Measurements from ENCODE around the gene SPPL3.

Gene SPPL3

GRCh38 chr12:120854804-120855203, 49.4 kb downstream of the SPPL3 start:
- no peak for TF ChIP-seq REST (IDR thresholded peaks at IDR 0.05; ENCODE audit: insufficient read depth in 1 of 2, low read depth in 2 of 2, low read length in 2 of 2)
- no peak for TF ChIP-seq FOXP2 (optimal IDR thresholded peaks at IDR 0.05; ENCODE audit: borderline replicate concordance, extremely low read depth, extremely low read length, insufficient read depth)
- no peak for TF ChIP-seq TAF1 (IDR thresholded peaks at IDR 0.05; ENCODE audit: borderline replicate concordance, insufficient read depth, low read length)
- TF ChIP-seq POLR2AphosphoS5 (IDR thresholded peaks at IDR 0.05; ENCODE audit: low read depth, low read length), result no peak
- TF ChIP-seq SIN3A (IDR thresholded peaks at IDR 0.05; ENCODE audit: borderline replicate concordance, insufficient read depth, low read length), result no peak

GRCh38 chr12:120853188-120853587, 51.0 kb downstream of the SPPL3 start:
- TF ChIP-seq SIN3A (IDR thresholded peaks at IDR 0.05; ENCODE audit: borderline replicate concordance, insufficient read depth, low read length) (no peak), FOXP2 (optimal IDR thresholded peaks at IDR 0.05; ENCODE audit: borderline replicate concordance, extremely low read depth, extremely low read length, insufficient read depth) (no peak), REST (IDR thresholded peaks at IDR 0.05; ENCODE audit: insufficient read depth in 1 of 2, low read depth in 2 of 2, low read length in 2 of 2) (no peak), POLR2AphosphoS5 (IDR thresholded peaks at IDR 0.05; ENCODE audit: low read depth, low read length) (no peak), TAF1 (IDR thresholded peaks at IDR 0.05; ENCODE audit: borderline replicate concordance, insufficient read depth, low read length) (no peak)

- no peak for TF ChIP-seq TAF1 (IDR thresholded peaks at IDR 0.05; ENCODE audit: borderline replicate concordance, insufficient read depth, low read length)
- no peak for TF ChIP-seq FOXP2 (optimal IDR thresholded peaks at IDR 0.05; ENCODE audit: borderline replicate concordance, extremely low read depth, extremely low read length, insufficient read depth)
- TF ChIP-seq REST (IDR thresholded peaks at IDR 0.05; ENCODE audit: insufficient read depth in 1 of 2, low read depth in 2 of 2, low read length in 2 of 2), result no peak
Observed at GRCh38 chr12:120851944-120852343, 52.2 kb downstream of the SPPL3 start.

- no peak for TF ChIP-seq REST (IDR thresholded peaks at IDR 0.05; ENCODE audit: insufficient read depth in 1 of 2, low read depth in 2 of 2, low read length in 2 of 2)
Observed at GRCh38 chr12:120851444-120851843, 52.7 kb downstream of the SPPL3 start.

GRCh38 chr12:120849765-120850164, 54.4 kb downstream of the SPPL3 start:
- no peak for TF ChIP-seq FOXP2 (optimal IDR thresholded peaks at IDR 0.05; ENCODE audit: borderline replicate concordance, extremely low read depth, extremely low read length, insufficient read depth)
- no peak for TF ChIP-seq SIN3A (IDR thresholded peaks at IDR 0.05; ENCODE audit: borderline replicate concordance, insufficient read depth, low read length)
- TF ChIP-seq REST (IDR thresholded peaks at IDR 0.05; ENCODE audit: insufficient read depth in 1 of 2, low read depth in 2 of 2, low read length in 2 of 2), result no peak
- no peak for TF ChIP-seq POLR2AphosphoS5 (IDR thresholded peaks at IDR 0.05; ENCODE audit: low read depth, low read length)
- no peak for TF ChIP-seq TAF1 (IDR thresholded peaks at IDR 0.05; ENCODE audit: borderline replicate concordance, insufficient read depth, low read length)

Data from PFSK-1 (cell line).